H9 (cell line): Measurements from ENCODE around the gene KIF12. TPM values are rescaled to one million over a fixed set of nuclear protein-coding genes. Genes with fewer than 3 reads are reported as not detected.

Experiments used
- DNase-seq: peaks from one replicate; pipeline ENCODE4 v3.0.0-alpha.2; 2017
- H2AFZ ChIP-seq: one replicate; pipeline ENCODE4 v1.6.1; 2013; ENCODE audit warnings: mild to moderate bottlenecking, low read length, control low read depth, moderate library complexity
- H2AK5ac ChIP-seq: 2 replicates; pipeline ENCODE4 v1.6.1; 2013; ENCODE audit warnings: low read length, control low read depth, mixed read lengths; ENCODE audit not compliant: insufficient read length
- H2BK120ac ChIP-seq: one replicate; pipeline ENCODE4 v1.6.1; 2013; ENCODE audit warnings: low read depth, mild to moderate bottlenecking, low read length, control low read depth, inconsistent platforms; ENCODE audit not compliant: poor library complexity, severe bottlenecking
- H2BK12ac ChIP-seq: 2 replicates; pipeline ENCODE4 v1.6.1; 2013; ENCODE audit warnings: low read length, control low read depth, mixed read lengths, low read depth; ENCODE audit not compliant: insufficient read length
- H2BK15ac ChIP-seq: 2 replicates; pipeline ENCODE4 v1.6.1; 2013; ENCODE audit warnings: low read depth, low read length, control low read depth
- H2BK20ac ChIP-seq: one replicate; pipeline ENCODE4 v1.6.1; 2013; ENCODE audit warnings: low read depth, mild to moderate bottlenecking, low read length, control low read depth, inconsistent platforms; ENCODE audit not compliant: poor library complexity, severe bottlenecking
- H2BK5ac ChIP-seq: 2 replicates; pipeline ENCODE4 v1.6.1; 2013; ENCODE audit warnings: low read length, control low read depth, mixed read lengths; ENCODE audit not compliant: insufficient read length
- H3K14ac ChIP-seq: 2 replicates; pipeline ENCODE4 v1.6.1; 2013; ENCODE audit warnings: low read length, control low read depth; ENCODE audit not compliant: insufficient read depth
- H3K18ac ChIP-seq: 2 replicates; pipeline ENCODE4 v1.6.1; 2013; ENCODE audit warnings: low read depth, mild to moderate bottlenecking, mixed read lengths, low read length, control low read depth; ENCODE audit not compliant: insufficient read length
- H3K23ac ChIP-seq: 2 replicates; pipeline ENCODE4 v1.6.1; 2013; ENCODE audit warnings: low read length, control low read depth, mixed read lengths, low read depth; ENCODE audit not compliant: insufficient read length
- H3K23me2 ChIP-seq: 2 replicates; pipeline ENCODE4 v1.6.1; 2013; ENCODE audit warnings: low read depth, mild to moderate bottlenecking, mixed read lengths, low read length, control low read depth; ENCODE audit not compliant: insufficient read length, poor library complexity, severe bottlenecking
- H3K27ac ChIP-seq: 2 replicates; pipeline ENCODE4 v1.5.1; 2013; ENCODE audit warnings: low read length, control low read depth, mixed read lengths, low read depth; ENCODE audit not compliant: insufficient read length
- H3K27me3 ChIP-seq: 2 replicates; pipeline ENCODE4 v1.6.1; 2013; ENCODE audit warnings: low read length, control low read depth, inconsistent platforms; ENCODE audit not compliant: insufficient read depth
- H3K4ac ChIP-seq: 2 replicates; pipeline ENCODE4 v1.6.1; 2013; ENCODE audit warnings: low read depth, mild to moderate bottlenecking, control low read depth, inconsistent platforms, low read length, moderate library complexity
- H3K4me1 ChIP-seq: 2 replicates; pipeline ENCODE4 v1.6.1; 2013; ENCODE audit warnings: low read length, control low read depth, inconsistent platforms; ENCODE audit not compliant: insufficient read depth
- H3K4me2 ChIP-seq: 2 replicates; pipeline ENCODE4 v1.6.1; 2013; ENCODE audit warnings: low read length, control low read depth, mixed read lengths; ENCODE audit not compliant: insufficient read length, insufficient read depth
- H3K56ac ChIP-seq: 2 replicates; pipeline ENCODE4 v1.6.1; 2013; ENCODE audit warnings: low read depth, mild to moderate bottlenecking, mixed read lengths, low read length, control low read depth; ENCODE audit not compliant: insufficient read length
- H3K79me1 ChIP-seq: 2 replicates; pipeline ENCODE4 v1.6.1; 2013; ENCODE audit warnings: low read depth, mild to moderate bottlenecking, moderate library complexity, low read length, control low read depth, inconsistent platforms; ENCODE audit not compliant: insufficient read depth, poor library complexity, severe bottlenecking
- H3K79me2 ChIP-seq: 2 replicates; pipeline ENCODE4 v1.6.1; 2013; ENCODE audit warnings: low read length, control low read depth, inconsistent platforms; ENCODE audit not compliant: insufficient read depth
- H3K9ac ChIP-seq: 2 replicates; pipeline ENCODE4 v1.6.1; 2013; ENCODE audit warnings: low read length, control low read depth, mixed read lengths; ENCODE audit not compliant: insufficient read length; ENCODE audit errors: extremely low read depth
- H3K9me3 ChIP-seq: one replicate; pipeline ENCODE4 v1.6.1; 2013; ENCODE audit warnings: low read depth, low read length, inconsistent platforms; ENCODE audit not compliant: control insufficient read depth
- H3T11ph ChIP-seq: one replicate; pipeline ENCODE4 v1.6.1; 2013; ENCODE audit warnings: mild to moderate bottlenecking, low read length, control low read depth, inconsistent platforms
- H4K20me1 ChIP-seq: one replicate; pipeline ENCODE4 v1.6.1; 2013; ENCODE audit not compliant: control insufficient read depth, insufficient read length, insufficient read depth
- H4K5ac ChIP-seq: 2 replicates; pipeline ENCODE4 v1.6.1; 2013; ENCODE audit warnings: low read depth, mild to moderate bottlenecking, mixed read lengths, low read length, control low read depth; ENCODE audit not compliant: insufficient read length
- H4K8ac ChIP-seq: replicated peaks from 2 replicates; pipeline ENCODE4 v1.6.1; 2013; ENCODE audit warnings: low read length, control low read depth, mixed read lengths, low read depth; ENCODE audit not compliant: insufficient read length
- H4K91ac ChIP-seq: 2 replicates; pipeline ENCODE4 v1.6.1; 2013; ENCODE audit warnings: low read depth, mild to moderate bottlenecking, moderate library complexity, mixed read lengths, low read length, control low read depth; ENCODE audit not compliant: insufficient read length
- H3K27ac Mint-ChIP-seq, 3 experiments: 2 replicates in 2 of 3; 3 replicates in 1 of 3; pipeline ENCODE4 v1.8.0; 2020 to 2021; ENCODE audit warnings: mixed read lengths in 3 of 3, mild to moderate bottlenecking in 1 of 3, moderate library complexity in 1 of 3
- H3K27me3 Mint-ChIP-seq: 2 replicates; pipeline ENCODE4 v1.8.0; 2021; ENCODE audit warnings: low read depth, mild to moderate bottlenecking, moderate library complexity, mixed read lengths
- H3K36me3 Mint-ChIP-seq, 3 experiments: 2 replicates in 2 of 3; 3 replicates in 1 of 3; pipeline ENCODE4 v1.8.0; 2020 to 2021; ENCODE audit warnings: low read depth in 3 of 3, mixed read lengths in 3 of 3; ENCODE audit not compliant: insufficient read depth in 1 of 3
- H3K4me1 Mint-ChIP-seq, 2 experiments: 2 replicates each; pipeline ENCODE4 v1.8.0; 2020; ENCODE audit warnings: mixed read lengths in 2 of 2
- H3K4me3 Mint-ChIP-seq, 2 experiments: 2 replicates in 1 of 2; 3 replicates in 1 of 2; pipeline ENCODE4 v1.8.0; 2020 to 2021; ENCODE audit warnings: mild to moderate bottlenecking in 2 of 2, mixed read lengths in 2 of 2, moderate library complexity in 1 of 2
- H3K9me3 Mint-ChIP-seq, 2 experiments: 2 replicates in 1 of 2; 3 replicates in 1 of 2; pipeline ENCODE4 v1.8.0; 2020; ENCODE audit warnings: mild to moderate bottlenecking in 2 of 2, mixed read lengths in 2 of 2, moderate library complexity in 1 of 2
- CTCF ChIP-seq: fragments of 200-600 bp; sonication (generic); conservative IDR thresholded peaks from 3 replicates; pipeline ENCODE4 v1.8.0; 2021; ENCODE audit warnings: antibody characterized with exemption, mild to moderate bottlenecking
- WGBS: extraction: QIAGEN DNeasy Blood & Tissue Kit; methylation state at CpG from one replicate; pipeline ENCODE4 v1.1.7; 2013; ENCODE audit warnings: missing lambda C conversion rate, low lambda C conversion rate, mixed read lengths; ENCODE audit not compliant: insufficient read length; ENCODE audit errors: extremely low coverage; 5-methylcytosine and 5-hydroxymethylcytosine counted together
- total RNA-seq: library from RNA; stranded (reverse); gene quantifications from 2 replicates; pipeline ENCODE4 v1.2.1, GENCODE V29; 2021

Gene KIF12
- total RNA-seq, 1 experiment from 2014 or later = 3.3 TPM

GRCh38 chr9:114110180-114110579, 11.1 kb upstream of the KIF12 start:
- peaks cover 13 to 19% of the 10 kb centered on the region in 2 experiments for H3K4me1 Mint-ChIP-seq
- H4K91ac ChIP-seq = no peak overlapping the region
- H2BK5ac ChIP-seq = no peak overlapping the region
- H3K27ac ChIP-seq = no peak overlapping the region
- H3K4me3 Mint-ChIP-seq = no peak overlapping the region
- no peaks in the 10 kb centered on the region for H3K23me2 ChIP-seq
- no peaks in the 10 kb centered on the region for H3K9me3 ChIP-seq
- H3K9me3 Mint-ChIP-seq = no peaks in the 10 kb centered on the region
- H2BK12ac ChIP-seq = no peak overlapping the region
- no peak for TF ChIP-seq CTCF
- H3K56ac ChIP-seq = no peak overlapping the region
- H3K23ac ChIP-seq = no peak overlapping the region
- H3K9ac ChIP-seq = no peak overlapping the region
- H3K27me3 ChIP-seq = no peaks in the 10 kb centered on the region; the same call in 1 of the 2 replicates
- no peaks in the 10 kb centered on the region for H3K79me2 ChIP-seq
- no peak for DNase-seq
- H4K8ac ChIP-seq = no peak overlapping the region
- H3K27ac Mint-ChIP-seq = no peak overlapping the region
- H3K27me3 Mint-ChIP-seq = peaks cover 73% of the 10 kb centered on the region
- WGBS = no CpG with 5 or more reads among the region's 2 CpGs
- H2BK15ac ChIP-seq = no peak overlapping the region
- H3K36me3 Mint-ChIP-seq = no peaks in the 10 kb centered on the region
- H3K4ac ChIP-seq = no peak overlapping the region
- no peak overlapping the region for H2AFZ ChIP-seq
- no peaks in the 10 kb centered on the region for H3K4me1 ChIP-seq
- no peak overlapping the region for H3K4me2 ChIP-seq
- no peak overlapping the region for H3K14ac ChIP-seq
- no peak overlapping the region for H3T11ph ChIP-seq
- no peak overlapping the region for H4K5ac ChIP-seq
- H2BK20ac ChIP-seq = no peak overlapping the region
- H2BK120ac ChIP-seq = no peak overlapping the region
- H4K20me1 ChIP-seq = no peaks in the 10 kb centered on the region
- H3K79me1 ChIP-seq = no peaks in the 10 kb centered on the region
- no peak overlapping the region for H2AK5ac ChIP-seq
- H3K18ac ChIP-seq = no peak overlapping the region
